NB4 (cell line): ENCODE measurements around the gene TMTC2.

Source experiments
- DNase-seq: peaks from one replicate; pipeline ENCODE4 v3.0.0; 2010; ENCODE audit warnings: low read depth
- H3K4me3 ChIP-seq: one replicate; pipeline ENCODE4 v1.5.1; 2011; ENCODE audit warnings: mild to moderate bottlenecking, low read depth, low read length, moderate library complexity
- CTCF ChIP-seq: IDR thresholded peaks from one replicate; pipeline ENCODE4 v1.5.1; 2012; ENCODE audit warnings: low read depth, low read length
- MAX ChIP-seq: IDR thresholded peaks from 2 replicates; pipeline ENCODE4 v1.6.1; 2011; ENCODE audit warnings: low read depth, low read length
- MYC ChIP-seq: IDR thresholded peaks from 2 replicates; pipeline ENCODE4 v1.6.1; 2011; ENCODE audit warnings: low read depth, low read length
- POLR2A ChIP-seq: IDR thresholded peaks from 2 replicates; pipeline ENCODE4 v1.6.1; 2011; ENCODE audit warnings: mild to moderate bottlenecking; ENCODE audit not compliant: insufficient read length; ENCODE audit errors: extremely low read depth

Gene TMTC2

GRCh38 chr12:82691513-82691912 is 4.8 kb downstream of the TMTC2 start:
- no peak for TF ChIP-seq POLR2A
- peak overlapping the region; percentile 3 for H3K4me3 ChIP-seq
- DNase-seq, result no peak

- no peak overlapping the region for H3K4me3 ChIP-seq
- no peak for DNase-seq
- TF ChIP-seq CTCF, result no peak
- TF ChIP-seq MAX, result no peak
- no peak for TF ChIP-seq MYC
- TF ChIP-seq POLR2A, result no peak
Observed at GRCh38 chr12:82694276-82694675, 7.6 kb downstream of the TMTC2 start.

- no peak for DNase-seq
- H3K4me3 ChIP-seq, result no peak overlapping the region
- TF ChIP-seq MYC, result no peak
- TF ChIP-seq MAX, result no peak
- TF ChIP-seq POLR2A, result no peak
- TF ChIP-seq CTCF, result no peak
Observed at GRCh38 chr12:82694970-82695369, 8.3 kb downstream of the TMTC2 start.

GRCh38 chr12:82695531-82695930 is 8.8 kb downstream of the TMTC2 start:
- DNase-seq, result peak; percentile 37
- TF ChIP-seq CTCF (no peak), MAX (no peak), MYC (no peak)
- H3K4me3 ChIP-seq, result no peak overlapping the region

- no peak for TF ChIP-seq CTCF
- no peak for TF ChIP-seq MYC
- TF ChIP-seq MAX, result no peak
- TF ChIP-seq POLR2A, result no peak
- H3K4me3 ChIP-seq, result no peak overlapping the region
- DNase-seq, result no peak
Observed at GRCh38 chr12:82696543-82696942, 9.8 kb downstream of the TMTC2 start.

GRCh38 chr12:82698708-82699564 is 12.2 kb downstream of the TMTC2 start:
- H3K4me3 ChIP-seq, result no peak overlapping the region
- TF ChIP-seq POLR2A (no peak), CTCF (no peak), MYC (no peak), MAX (no peak)
- DNase-seq, result no peak
